Measurements from ENCODE around the gene RAB30.

GRCh38 chr11:83064011-83064410, 7.7 kb downstream of the RAB30 start:
- TF ChIP-seq CTCF (IDR thresholded peaks at IDR 0.05; ENCODE audit: low read depth, low read length, poor library complexity, severe bottlenecking) (no peak), EZH2phosphoT487 (IDR thresholded peaks at IDR 0.05; ENCODE audit: borderline replicate concordance, low read length) (no peak)

All from DOHH2 (cell line).